NCI-H345 treated with DMSO at 0.1 percent for 48 hours (cell line): Measurements from ENCODE around the gene CLCN2.

Experiments
- DNase-seq: peaks from one replicate; lab custom pipeline; 2025; ENCODE audit not compliant: unreplicated experiment; lab: John Stamatoyannopoulos, UW

The CLCN2 gene

GRCh38 chr3:184361532-184361931 lies at the start of gene CLCN2, which contains the start of gene POLR2H:
Gene CLCN2 (minus strand): TSS chr3:184361605. CDS start chr3:184361479, 126 bp downstream.
Gene POLR2H (plus strand): TSS chr3:184361710. CDS start chr3:184363493, 1,783 bp downstream.
- peak; percentile 65 for DNase-seq

GRCh38 chr3:184409946-184410500 lies 48.6 kb upstream of the CLCN2 start:
- DNase-seq = no peak

- no peak for DNase-seq
Measured at GRCh38 chr3:184409331-184409926, 48.0 kb upstream of the CLCN2 start.

GRCh38 chr3:184405075-184406030 lies 43.9 kb upstream of the CLCN2 start:
- DNase-seq = no peak

GRCh38 chr3:184399410-184399809 lies 38.0 kb upstream of the CLCN2 start:
- DNase-seq = no peak

- no peak for DNase-seq
Measured at GRCh38 chr3:184395320-184395660, 33.9 kb upstream of the CLCN2 start.

- DNase-seq = no peak
Measured at GRCh38 chr3:184391266-184391665, 29.9 kb upstream of the CLCN2 start.

GRCh38 chr3:184389935-184390528 lies 28.6 kb upstream of the CLCN2 start:
- no peak for DNase-seq

- DNase-seq = no peak
Measured at GRCh38 chr3:184389384-184389783, 28.0 kb upstream of the CLCN2 start.

GRCh38 chr3:184388936-184389230 lies 27.5 kb upstream of the CLCN2 start:
- no peak for DNase-seq

- DNase-seq = no peak
Measured at GRCh38 chr3:184388164-184388935, 26.9 kb upstream of the CLCN2 start.

GRCh38 chr3:184387174-184387714 lies 25.8 kb upstream of the CLCN2 start:
- no peak for DNase-seq

GRCh38 chr3:184386047-184386806 lies 24.8 kb upstream of the CLCN2 start:
- no peak for DNase-seq

- DNase-seq = no peak
Measured at GRCh38 chr3:184384856-184385422, 23.5 kb upstream of the CLCN2 start.

- DNase-seq = no peak
Measured at GRCh38 chr3:184384342-184384741, 22.9 kb upstream of the CLCN2 start.

- no peak for DNase-seq
Measured at GRCh38 chr3:184383033-184383740, 21.8 kb upstream of the CLCN2 start.

GRCh38 chr3:184382326-184383032 lies 21.1 kb upstream of the CLCN2 start:
- no peak for DNase-seq
